AG04449 (cell line): ENCODE measurements around the gene PLSCR3.

Source experiments
- CTCF ChIA-PET: fragments of 350-600 bp; formaldehyde crosslinking; extraction: SDS; loops from one replicate; lab custom pipeline; 2021; ENCODE audit warnings: antibody characterized with exemption; lab: Yijun Ruan, JAX
- POLR2A ChIA-PET: fragments of 400-600, 350-600 bp; formaldehyde crosslinking; extraction: SDS; loops from one replicate; lab custom pipeline; 2020; ENCODE audit warnings: antibody characterized with exemption, inconsistent platforms; lab: Yijun Ruan, JAX
- DNase-seq: peaks from one replicate; pipeline ENCODE4 v3.0.0-alpha.2; 2010; ENCODE audit warnings: low read depth, low spot score
- H3K4me3 ChIP-seq: 2 replicates; pipeline ENCODE4 v1.5.1; 2011; ENCODE audit warnings: low read depth, mild to moderate bottlenecking, control low read depth, low read length
- CTCF ChIP-seq: IDR thresholded peaks from one replicate; pipeline ENCODE4 v1.5.1; 2011; ENCODE audit warnings: mild to moderate bottlenecking, moderate library complexity, low read length, control low read depth, inconsistent platforms; ENCODE audit not compliant: insufficient read depth; ENCODE audit errors: missing control alignments

Gene PLSCR3

DNA sequence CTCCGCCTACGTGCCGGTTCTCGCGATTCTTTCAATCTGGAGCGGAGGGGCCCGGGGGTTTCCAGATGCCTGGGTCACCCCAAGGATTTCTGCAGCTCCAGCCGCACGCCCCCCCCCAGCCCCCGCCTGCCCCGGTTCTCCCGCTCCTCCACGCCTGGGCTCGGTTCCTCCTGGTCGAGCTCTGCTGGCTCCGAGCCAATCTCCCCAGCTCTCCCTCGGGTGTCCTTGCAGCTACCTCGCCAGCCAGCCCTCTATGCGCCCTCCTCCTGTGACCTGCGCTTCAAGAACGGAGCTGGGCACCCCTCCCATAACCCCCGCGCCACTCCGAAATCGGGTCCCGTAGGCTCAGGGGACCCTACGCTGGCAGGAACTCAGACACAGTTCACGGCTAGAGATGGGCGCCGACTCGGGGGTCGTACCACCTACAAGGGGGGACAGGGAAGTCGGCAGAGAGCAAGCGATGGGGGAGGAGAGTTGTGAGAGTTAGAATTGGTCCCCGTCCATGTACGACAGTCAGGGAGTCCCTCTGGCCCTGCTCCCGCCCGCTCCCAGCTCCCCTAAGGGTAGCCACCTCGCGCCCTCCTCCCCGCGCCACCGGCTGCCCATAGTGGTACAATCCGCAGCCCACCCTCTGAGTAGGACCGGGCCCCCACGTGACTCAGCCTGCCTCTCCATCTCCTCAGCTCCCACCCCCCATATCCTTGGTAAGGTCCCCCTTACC is 45.9 kb upstream of the PLSCR3 start:
- CTCF ChIA-PET: interaction anchor here (0.9 to 3.1 kb wide), 6 partner anchors 19 to 121 kb away, joined by 3 to 16 read pairs (median 4); partner anchors contain the start of gene TMEM95
- TF ChIP-seq CTCF: no peak
- POLR2A ChIA-PET: interaction anchor here (0.6 to 2.1 kb wide), 3 partner anchors 36 to 44 kb away, joined by 3 to 6 read pairs (median 6); partner anchors contain the start of genes POLR2A, TMEM256 and ZBTB4
- peak overlapping the region; percentile 38 for H3K4me3 ChIP-seq
- no peak for DNase-seq

DNA sequence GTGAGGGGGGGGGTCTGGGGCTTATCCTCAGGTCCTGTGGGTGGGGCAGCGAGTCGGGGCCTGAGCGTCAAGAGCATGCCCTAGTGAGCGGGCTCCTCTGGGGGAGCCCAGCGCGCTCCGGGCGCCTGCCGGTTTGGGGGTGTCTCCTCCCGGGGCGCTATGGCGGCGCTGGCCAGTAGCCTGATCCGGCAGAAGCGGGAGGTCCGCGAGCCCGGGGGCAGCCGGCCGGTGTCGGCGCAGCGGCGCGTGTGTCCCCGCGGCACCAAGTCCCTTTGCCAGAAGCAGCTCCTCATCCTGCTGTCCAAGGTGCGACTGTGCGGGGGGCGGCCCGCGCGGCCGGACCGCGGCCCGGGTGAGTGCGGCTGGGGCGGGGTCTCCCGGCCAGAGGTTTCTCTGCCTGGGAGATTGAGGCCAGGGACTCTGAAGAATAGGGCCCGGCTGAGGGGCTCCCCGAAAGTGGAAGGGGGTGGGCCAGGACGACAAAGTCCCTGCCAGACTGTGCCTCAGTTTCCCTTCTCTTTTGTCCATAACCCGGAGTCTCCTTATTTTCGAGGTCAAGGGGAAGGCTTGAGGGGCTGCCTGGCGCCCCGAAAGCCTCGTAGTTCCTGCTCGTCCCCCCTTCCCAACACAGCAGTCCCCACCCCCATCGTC is 45.3 kb upstream of the PLSCR3 start, which contains the start of gene FGF11:
TSS of gene FGF11 (plus strand) at position 51 of the 651 bp plus-strand sequence. CDS start at position 160, 109 bp downstream.
- CTCF ChIA-PET: interaction anchor here (1.0 to 5.3 kb wide), 6 partner anchors 38 to 121 kb away, joined by 3 to 52 read pairs (median 5); partner anchors contain the start of gene TMEM95
- POLR2A ChIA-PET: interaction anchor here (2.1 kb wide), 1 partner anchor 36 kb away, joined by 6 read pairs; the partner anchor contains the start of gene TMEM256
- peak within 1 kb of the TSS; percentile 47 for H3K4me3 ChIP-seq
- no peak for TF ChIP-seq CTCF
- DNase-seq: no peak

DNA sequence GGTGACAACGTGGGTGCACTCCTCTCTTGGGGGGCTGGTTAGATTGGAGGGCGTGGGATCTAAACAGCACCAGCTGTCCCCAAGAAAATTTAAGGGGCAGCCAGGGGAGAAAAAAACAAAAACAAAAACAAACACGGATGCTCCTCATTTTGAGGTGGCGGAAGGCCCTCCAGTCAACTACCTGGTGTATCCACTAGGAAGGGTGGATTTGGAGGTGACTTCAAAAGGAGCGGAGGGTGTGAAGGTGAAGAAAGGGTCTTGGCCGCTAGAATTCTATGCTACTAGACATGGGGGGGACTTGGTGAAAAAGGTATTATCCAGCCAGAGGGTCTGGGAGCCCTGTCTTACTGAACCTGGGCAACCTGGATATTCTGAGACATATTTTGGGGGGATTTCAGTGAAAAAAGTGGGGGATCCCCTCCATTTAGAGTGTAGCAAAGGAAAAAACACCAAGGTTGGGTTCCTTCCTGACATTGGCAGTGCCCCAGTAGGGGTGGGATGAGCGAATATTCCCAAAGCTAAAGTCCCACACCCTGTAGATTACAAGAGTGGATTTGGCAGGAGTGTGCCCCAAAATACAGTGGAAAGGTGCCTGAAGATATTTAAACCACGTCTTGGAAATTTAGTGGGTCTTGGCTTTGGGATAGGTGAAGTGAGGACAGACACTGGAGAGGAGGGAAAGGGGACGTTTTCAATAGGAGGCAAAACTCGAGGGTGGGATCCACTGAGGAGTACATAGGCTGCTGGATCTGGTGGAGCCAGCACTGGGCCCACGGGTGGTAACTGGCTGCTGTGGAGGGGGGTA is 44.5 kb upstream of the PLSCR3 start:
- TF ChIP-seq CTCF: no peak
- peak overlapping the region; percentile 38 for H3K4me3 ChIP-seq
- ChIA-PET POLR2A (interaction anchor here (1.3 kb wide), 1 partner anchor 46 kb away, joined by 5 read pairs; the partner anchor contains the start of gene POLR2A), CTCF (interaction anchor here (0.9 to 5.3 kb wide), 6 partner anchors 9 to 122 kb away, joined by 3 to 62 read pairs (median 5); partner anchors contain the start of genes CHRNB1, SLC35G6 and TMEM95)
- DNase-seq: no peak

DNA sequence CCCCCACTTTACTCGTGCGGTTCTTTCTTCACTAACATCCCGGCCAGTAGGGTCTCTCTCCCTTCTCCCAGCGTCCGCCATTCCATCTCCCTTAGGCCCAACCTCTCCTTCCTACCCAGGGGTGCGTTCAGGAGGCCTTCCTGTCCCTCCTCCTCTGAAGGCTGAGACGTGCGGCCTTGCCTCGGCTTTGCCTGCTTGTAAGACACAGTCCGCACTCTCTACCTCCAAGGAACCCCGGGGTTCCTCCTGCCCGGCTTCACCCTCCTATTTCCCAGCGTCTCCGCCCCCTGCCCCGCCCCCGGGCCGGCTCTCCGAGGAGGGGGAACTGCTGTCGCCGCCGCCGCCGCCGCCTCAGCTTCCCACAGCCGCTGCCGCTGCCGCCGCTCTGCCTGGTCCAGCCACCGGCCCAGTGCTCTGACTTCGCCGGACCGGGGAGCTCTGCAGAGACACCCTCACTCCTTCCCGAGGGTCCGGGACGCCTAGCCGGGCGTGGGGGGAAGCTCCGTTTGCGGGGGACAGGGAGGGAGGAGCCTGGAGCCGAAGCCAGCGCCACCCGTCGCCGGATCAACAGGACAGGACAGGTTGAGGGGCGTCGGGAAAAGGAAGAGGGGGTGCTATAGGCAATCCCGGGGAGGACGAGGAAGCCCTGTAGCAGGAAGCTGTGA is 43.8 kb upstream of the PLSCR3 start:
- CTCF ChIA-PET: interaction anchor here (0.9 to 5.3 kb wide), 8 partner anchors 10 to 123 kb away, joined by 3 to 62 read pairs (median 6); partner anchors contain the start of genes CHRNB1, SLC35G6, SPEM1 and TMEM95
- no peak for DNase-seq
- no peak for TF ChIP-seq CTCF
- POLR2A ChIA-PET: interaction anchor here (1.3 to 1.8 kb wide), 2 partner anchors 42 to 46 kb away, joined by 5 to 6 read pairs; partner anchors contain the start of genes POLR2A and ZBTB4
- H3K4me3 ChIP-seq: peak overlapping the region; percentile 47

DNA sequence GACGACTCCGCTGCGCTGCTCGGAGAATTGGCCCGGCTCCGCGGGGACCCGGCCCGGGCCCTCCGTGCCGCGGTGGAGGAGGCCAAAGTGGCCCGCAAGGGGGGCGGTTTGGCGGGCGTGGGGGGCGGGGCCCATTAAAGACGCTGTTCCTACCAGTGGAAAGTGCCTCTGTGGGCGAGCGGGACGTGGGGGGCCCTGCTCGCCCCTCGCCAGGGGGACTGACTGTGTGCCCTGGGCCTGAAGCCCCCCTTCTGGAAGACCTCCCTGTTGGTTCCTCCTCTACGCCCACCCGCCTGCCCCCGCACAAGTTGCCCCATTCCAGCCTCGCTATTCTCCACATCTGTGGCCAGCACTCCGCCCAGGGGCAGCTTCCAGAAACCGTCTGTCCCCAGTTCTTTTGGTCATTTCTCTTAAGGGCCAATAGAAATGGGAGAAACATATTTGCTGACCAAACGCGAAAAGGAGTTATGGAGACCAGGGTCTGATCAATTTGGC is 43.1 kb upstream of the PLSCR3 start:
- POLR2A ChIA-PET: interaction anchor here (0.7 to 2.9 kb wide), 5 partner anchors 9 to 47 kb away, joined by 3 to 19 read pairs (median 5); partner anchors contain the start of genes POLR2A, SPEM3 and ZBTB4
- DNase-seq: no peak
- H3K4me3 ChIP-seq: peak overlapping the region; percentile 45
- CTCF ChIA-PET: interaction anchor here (0.6 to 5.3 kb wide), 31 partner anchors 10 to 392 kb away, joined by 3 to 62 read pairs (median 6); partner anchors contain the start of genes CHRNB1, NLGN2, PLSCR3 and SENP3
- TF ChIP-seq CTCF: no peak
